ENCODE measurements around the gene MACROH2A1. TPM values are rescaled to one million over a fixed set of nuclear protein-coding genes. Genes with fewer than 3 reads are reported as not detected.

Gene MACROH2A1
- total and polyA plus RNA-seq, 2 donors (not counting 1 experiment from before 2014, with no cell fraction given): 95.6 to 191 TPM

- no peak overlapping the region for H3K9ac ChIP-seq (ENCODE audit: insufficient read depth, low read length)
- H3K27ac ChIP-seq (ENCODE audit: insufficient read depth, low read length): no peak overlapping the region
- DNase-seq (ENCODE audit: low read depth in 2 of 2): peak; percentile 75 to 76
- TF ChIP-seq CTCF (conservative IDR thresholded peaks at IDR 0.05 in 1 of 2, IDR thresholded peaks at IDR 0.05 in 1 of 2; ENCODE audit: low read depth in 1 of 2, low read length in 2 of 2) (no peak), EZH2 (IDR thresholded peaks at IDR 0.05; ENCODE audit: low read length, missing control alignments) (no peak)
- H3K9me3 ChIP-seq (ENCODE audit: control insufficient read depth, insufficient read depth, low read depth, low read length): no peaks in the 10 kb centered on the region
- no peaks in the 10 kb centered on the region for H4K20me1 ChIP-seq (ENCODE audit: control insufficient read depth, extremely low read depth, insufficient read depth, low read length)
- no peak overlapping the region for H3K4me2 ChIP-seq (ENCODE audit: extremely low read depth, insufficient read depth, low read length)
- H2AFZ ChIP-seq (ENCODE audit: low read length): no peak overlapping the region
- H3K27me3 ChIP-seq (ENCODE audit: control insufficient read depth, insufficient read depth, low read length): no peaks in the 10 kb centered on the region
- H3K79me2 ChIP-seq (ENCODE audit: control insufficient read depth, insufficient read depth, low read length): no peaks in the 10 kb centered on the region
- no peak overlapping the region for H3K4me3 ChIP-seq (replicated peaks in 1 of 4; ENCODE audit: control extremely low read depth in 1 of 4, insufficient read depth in 1 of 4, low read depth in 3 of 4, low read length in 4 of 4)
- peaks cover 20% of the 10 kb centered on the region for H3K4me1 ChIP-seq (ENCODE audit: control insufficient read depth, extremely low read depth, insufficient read depth, low read length)
- H3K36me3 ChIP-seq (ENCODE audit: control insufficient read depth, insufficient read depth, low read length): no peaks in the 10 kb centered on the region
These were observed 88.6 kb downstream of the MACROH2A1 start for GRCh38 chr5:135310328-135310989.

DNA sequence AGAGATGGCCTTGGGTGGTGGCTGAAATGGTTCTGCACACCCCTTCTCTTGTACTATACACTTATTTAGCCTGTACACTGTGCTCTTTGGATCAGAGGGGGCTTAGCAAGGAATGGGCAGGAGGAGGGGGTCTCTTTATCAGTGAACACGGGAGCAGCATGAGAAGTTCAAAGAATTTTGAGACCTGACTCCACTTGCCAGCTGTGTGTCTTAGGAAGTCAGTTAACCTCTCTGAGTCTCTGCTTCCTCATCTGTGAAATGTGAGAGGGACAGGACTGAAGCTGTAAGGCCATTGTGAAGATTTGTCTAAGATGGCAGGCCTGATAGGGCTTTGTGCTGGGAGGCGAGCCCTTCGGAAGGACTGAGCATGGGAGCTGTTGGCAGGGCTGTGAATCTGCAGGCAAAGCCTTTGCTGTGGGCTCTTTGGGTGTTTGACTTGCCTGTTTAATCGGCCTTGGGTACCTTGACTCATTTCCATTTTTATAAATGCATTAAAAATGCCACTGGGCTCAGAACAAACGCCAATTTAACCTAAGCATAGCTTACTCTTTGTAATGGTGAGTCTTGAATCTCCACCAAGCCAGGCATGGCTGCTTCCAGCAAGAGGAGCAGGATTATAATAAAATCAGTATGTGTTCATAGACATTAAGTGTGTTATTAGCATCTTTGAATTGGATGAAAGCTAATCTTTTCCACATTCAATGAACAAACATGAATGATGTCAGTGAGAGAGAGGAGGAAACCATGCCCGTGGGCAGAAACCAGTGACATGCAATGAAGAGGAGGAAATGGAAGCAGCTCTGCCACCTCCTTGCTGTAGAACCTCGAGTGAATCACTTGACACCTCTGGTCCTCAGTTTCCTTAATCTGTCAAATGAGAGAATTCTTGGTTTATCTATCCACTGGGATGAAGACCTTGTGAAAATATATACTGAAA lies 89.4 kb downstream of the MACROH2A1 start:
- Histone ChIP-seq H3K27ac (ENCODE audit: insufficient read depth, low read length) (peak overlapping the region; percentile 40), H4K20me1 (ENCODE audit: control insufficient read depth, extremely low read depth, insufficient read depth, low read length) (no peaks in the 10 kb centered on the region)

More for the DNA sequence above, 89.4 kb downstream of the MACROH2A1 start:
- TF ChIP-seq CTCF (conservative IDR thresholded peaks at IDR 0.05 in 1 of 2, IDR thresholded peaks at IDR 0.05 in 1 of 2; ENCODE audit: low read depth in 1 of 2, low read length in 2 of 2) (no peak), EZH2 (IDR thresholded peaks at IDR 0.05; ENCODE audit: low read length, missing control alignments) (no peak)
- Histone ChIP-seq H3K79me2 (ENCODE audit: control insufficient read depth, insufficient read depth, low read length) (no peaks in the 10 kb centered on the region), H3K27me3 (ENCODE audit: control insufficient read depth, insufficient read depth, low read length) (no peaks in the 10 kb centered on the region), H2AFZ (ENCODE audit: low read length) (no peak overlapping the region), H3K4me1 (ENCODE audit: control insufficient read depth, extremely low read depth, insufficient read depth, low read length) (peaks cover 20% of the 10 kb centered on the region), H3K4me3 (replicated peaks in 1 of 4; ENCODE audit: control extremely low read depth in 1 of 4, insufficient read depth in 1 of 4, low read depth in 3 of 4, low read length in 4 of 4) (no peak overlapping the region), H3K9me3 (ENCODE audit: control insufficient read depth, insufficient read depth, low read depth, low read length) (no peaks in the 10 kb centered on the region), H3K4me2 (ENCODE audit: extremely low read depth, insufficient read depth, low read length) (no peak overlapping the region), H3K36me3 (ENCODE audit: control insufficient read depth, insufficient read depth, low read length) (no peaks in the 10 kb centered on the region), H3K9ac (ENCODE audit: insufficient read depth, low read length) (no peak overlapping the region)
- DNase-seq (ENCODE audit: low read depth in 2 of 2): peak in 1 of 2 donors; percentile 6
